B cell (primary cell): ENCODE results near the gene CLEC10A. TPM values are rescaled to one million over a fixed set of nuclear protein-coding genes. Genes with fewer than 3 reads are reported as not detected.

Source experiments
- ATAC-seq: fragments of 200-7000 bp; cut with Tn5 transposase; one replicate; pipeline ENCODE4 v1.10.0; 2021; ENCODE audit warnings: low read depth, mild to moderate bottlenecking, moderate number of reproducible peaks, moderate library complexity
- CTCF ChIA-PET: fragments of 350-600 bp; sonication (Branson Sonifier 250); formaldehyde crosslinking; loops from one replicate; lab custom pipeline; 2021; ENCODE audit warnings: antibody characterized with exemption, inconsistent platforms; lab: Charles Lee
- POLR2A ChIA-PET: fragments of 350-600 bp; sonication (Branson Sonifier 250); formaldehyde crosslinking; loops from one replicate; lab custom pipeline; 2021; ENCODE audit warnings: antibody characterized with exemption; lab: Charles Lee
- DNase-seq: peaks from one replicate; pipeline ENCODE4 v3.0.0; 2013
- H2AFZ ChIP-seq: 2 replicates; pipeline ENCODE4 v1.6.1; 2012; ENCODE audit warnings: mild to moderate bottlenecking, low read depth, low read length; ENCODE audit not compliant: insufficient read depth, poor library complexity, severe bottlenecking
- H3K27ac ChIP-seq, 2 donors: 1 replicate in 1 of 2; 2 replicates in 1 of 2; pipeline ENCODE4 v1.5.1; 2012 to 2013; ENCODE audit warnings: low read length in 2 of 2, mild to moderate bottlenecking in 2 of 2, moderate library complexity in 1 of 2
- H3K27me3 ChIP-seq, 4 experiments: fragments of 200-600 bp in 1 of 4; sonication (generic) in 1 of 4; replicated peaks in 1 of 4; 1 replicate in 2 of 4; 2 replicates in 2 of 4; pipeline versions ENCODE4 v1.6.1 to v1.7.0; 2013 to 2016; ENCODE audit warnings: low read length in 3 of 4, mild to moderate bottlenecking in 2 of 4, mixed read lengths in 1 of 4, moderate library complexity in 1 of 4; ENCODE audit not compliant: insufficient read depth in 4 of 4, control insufficient read depth in 3 of 4; ENCODE audit errors: control extremely low read depth in 1 of 4
- H3K36me3 ChIP-seq, 2 experiments: replicated peaks in 1 of 2; 1 replicate in 1 of 2; 2 replicates in 1 of 2; pipeline versions ENCODE4 v1.6.1 to v1.7.1; 2013; ENCODE audit warnings: low read length in 1 of 2; ENCODE audit not compliant: insufficient read depth in 2 of 2, control insufficient read depth in 1 of 2; ENCODE audit errors: control extremely low read depth in 1 of 2, extremely low read depth in 1 of 2
- H3K4me1 ChIP-seq, 2 donors: fragments of 200-600 bp in 1 of 2; sonication (generic) in 1 of 2; 1 replicate in 1 of 2; 2 replicates in 1 of 2; pipeline versions ENCODE4 v1.5.1 to v1.6.1; 2013 to 2017; ENCODE audit warnings: low read length in 2 of 2; ENCODE audit not compliant: control insufficient read depth in 2 of 2, insufficient read depth in 2 of 2
- H3K4me2 ChIP-seq: replicated peaks from 2 replicates; pipeline ENCODE3; 2012; ENCODE audit warnings: mild to moderate bottlenecking, low read depth, low read length; ENCODE audit not compliant: poor library complexity, severe bottlenecking
- H3K4me3 ChIP-seq, 5 experiments: fragments of 200-600 bp in 1 of 5; sonication (generic) in 1 of 5; 1 replicate in 3 of 5; 2 replicates in 2 of 5; pipeline versions ENCODE4 v1.5.1 to v1.7.0; 2011 to 2016; ENCODE audit warnings: low read length in 4 of 5, mild to moderate bottlenecking in 4 of 5, low read depth in 2 of 5, control low read depth in 1 of 5, moderate library complexity in 1 of 5; ENCODE audit not compliant: insufficient read depth in 1 of 5; ENCODE audit errors: control extremely low read depth in 1 of 5, extremely low read depth in 1 of 5
- H3K79me2 ChIP-seq: fragments of 200-600 bp; sonication (generic); one replicate; pipeline ENCODE4 v1.6.0; 2016; ENCODE audit warnings: low read length; ENCODE audit not compliant: control insufficient read depth, insufficient read depth
- H3K9ac ChIP-seq: fragments of 200-600 bp; sonication (generic); 2 replicates; pipeline ENCODE4 v1.6.1; 2017; ENCODE audit warnings: mild to moderate bottlenecking, low read length, moderate library complexity
- H3K9me3 ChIP-seq, 3 donors: one replicate each; pipeline versions ENCODE4 v1.6.1 to v1.7.1; 2013; ENCODE audit warnings: low read length in 2 of 3; ENCODE audit not compliant: control insufficient read depth in 2 of 3, insufficient read depth in 1 of 3; ENCODE audit errors: control extremely low read depth in 1 of 3
- H4K20me1 ChIP-seq: 2 replicates; pipeline ENCODE4 v1.6.0; 2012; ENCODE audit warnings: mild to moderate bottlenecking, low read length; ENCODE audit not compliant: insufficient read depth, control insufficient read depth, poor library complexity, severe bottlenecking
- H3K27ac Mint-ChIP-seq: one replicate; pipeline ENCODE4 v1.8.0; 2021; ENCODE audit warnings: mixed read lengths
- H3K27me3 Mint-ChIP-seq: one replicate; pipeline ENCODE4 v1.8.0; 2021; ENCODE audit warnings: mixed read lengths
- H3K4me1 Mint-ChIP-seq: one replicate; pipeline ENCODE4 v1.8.0; 2021; ENCODE audit warnings: mixed read lengths
- H3K4me3 Mint-ChIP-seq: one replicate; pipeline ENCODE4 v1.8.0; 2021; ENCODE audit warnings: mixed read lengths
- H3K9me3 Mint-ChIP-seq: one replicate; pipeline ENCODE4 v1.8.0; 2022; ENCODE audit warnings: mixed read lengths; ENCODE audit not compliant: insufficient read depth
- CTCF ChIP-seq: fragments of 200-600 bp; IDR thresholded peaks from one replicate; pipeline ENCODE4 v1.8.0; 2022; ENCODE audit warnings: antibody characterized with exemption, mild to moderate bottlenecking
- EZH2 ChIP-seq: IDR thresholded peaks from 2 replicates; pipeline ENCODE4 v1.6.1; 2012; ENCODE audit warnings: borderline replicate concordance, low read depth, mild to moderate bottlenecking, moderate library complexity, low read length; ENCODE audit not compliant: insufficient read depth, poor library complexity, severe bottlenecking
- WGBS: methylation state at CpG from one replicate; pipeline ENCODE4 v1.1.5; 2013; ENCODE audit warnings: missing lambda C conversion rate; ENCODE audit not compliant: insufficient coverage; 5-methylcytosine and 5-hydroxymethylcytosine counted together
- intact Hi-C: fragments of 100-400 bp; cut with micrococcal nuclease; formaldehyde crosslinking; loops from one replicate; pipeline ENCODE4 v1.10.0; 2022
- polyA plus RNA-seq: library from polyadenylated mRNA; depleted of rRNA; stranded (reverse); fragments of >200 nt; gene quantifications from 2 replicates; pipeline ENCODE4 v1.2.3, GENCODE V29; 2012
- total RNA-seq, 2 donors: library from RNA; stranded (reverse); fragments of 120-200 nt in 1 of 2; gene quantifications; 1 replicate in 1 of 2; 2 replicates in 1 of 2; pipeline versions ENCODE4 v1.2.3 to v1.2.4, GENCODE V29; 2013 to 2022

Gene CLEC10A
- total and polyA plus RNA-seq, 2 donors (not counting 1 experiment from before 2014, with no cell fraction given) = 0.15 TPM; not detected in 1

DNA sequence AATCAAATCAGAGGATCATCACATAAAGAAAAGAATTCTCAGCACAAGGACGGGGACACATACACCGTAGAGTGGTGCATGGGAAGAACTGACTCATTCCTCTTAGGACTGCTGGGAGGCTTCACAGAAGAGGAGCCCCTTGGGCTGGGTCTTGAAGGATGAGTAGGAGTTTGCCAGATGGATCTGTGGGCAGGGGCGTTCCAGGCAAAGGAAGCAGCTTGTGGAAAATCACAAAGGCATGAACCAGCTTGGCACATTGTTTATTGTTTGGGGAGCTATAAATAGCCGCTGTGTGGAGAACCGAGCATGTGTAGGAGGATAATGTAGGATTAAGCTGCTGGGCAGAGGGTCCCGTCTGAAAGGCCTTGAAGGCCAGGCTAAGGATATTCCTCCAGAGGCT is 31.1 kb downstream of the CLEC10A start:
- WGBS = 100% methylated on average over 1 of the region's 6 CpGs
- no peak overlapping the region for H3K27ac ChIP-seq
- H2AFZ ChIP-seq = no peak overlapping the region
- H3K4me1 Mint-ChIP-seq = peaks cover 20% of the 10 kb centered on the region
- H3K4me2 ChIP-seq = no peak overlapping the region
- POLR2A ChIA-PET = no interaction called here
- CTCF ChIA-PET = interaction anchor here (0.6 to 14.5 kb wide), 5 partner anchors 27 to 135 kb away, joined by 3 to 584 read pairs (median 20); partner anchors contain the start of gene BCL6B
- no peak overlapping the region for H3K4me3 ChIP-seq
- H3K27me3 ChIP-seq = no peaks in the 10 kb centered on the region
- no peaks in the 10 kb centered on the region for H3K9me3 Mint-ChIP-seq
- intact Hi-C loops = loop anchor here (5.0 to 10.0 kb wide), 2 partner anchors 536 to 638 kb away; partner anchors contain the start of genes MPDU1, TP53 and WRAP53
- ATAC-seq = no peak
- no peak overlapping the region for H3K9ac ChIP-seq
- no peak for TF ChIP-seq EZH2
- TF ChIP-seq CTCF = no peak
- H3K79me2 ChIP-seq = no peaks in the 10 kb centered on the region
- peaks cover 3% of the 10 kb centered on the region for H3K27me3 Mint-ChIP-seq
- H3K4me1 ChIP-seq = peaks cover 14 to 28% of the 10 kb centered on the region in 2 donors
- H3K36me3 ChIP-seq = no peaks in the 10 kb centered on the region
- DNase-seq = no peak
- peak overlapping the region; percentile 17 for H3K4me3 Mint-ChIP-seq
- no peaks in the 10 kb centered on the region for H3K9me3 ChIP-seq
- H4K20me1 ChIP-seq = no peaks in the 10 kb centered on the region
- peak overlapping the region; percentile 0 for H3K27ac Mint-ChIP-seq

DNA sequence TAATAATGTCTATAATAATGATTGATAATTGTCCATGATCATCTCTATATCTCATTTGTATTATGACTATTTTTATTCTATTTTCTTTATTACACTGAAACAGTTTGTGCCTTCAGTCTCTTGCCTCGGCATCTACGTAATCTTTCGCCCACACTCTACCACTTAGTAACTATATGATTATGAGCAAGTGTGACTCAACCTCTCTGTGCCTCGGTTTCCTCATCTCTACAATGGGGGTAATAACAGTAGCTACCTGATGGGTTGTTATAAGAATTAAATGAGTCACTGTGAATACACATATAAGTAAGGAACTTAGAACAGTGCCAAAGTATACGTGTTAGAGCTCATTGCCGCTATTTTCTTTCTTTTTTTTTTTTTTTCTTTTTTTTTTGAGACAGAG is 32.5 kb downstream of the CLEC10A start:
- Histone ChIP-seq H3K27ac (peak overlapping the region in 1 of 2 donors; percentile 61), H3K4me1 (peaks cover 28 to 42% of the 10 kb centered on the region in 2 donors), H3K79me2 (no peaks in the 10 kb centered on the region), H3K9ac (no peak overlapping the region), H3K4me2 (no peak overlapping the region), H3K4me3 (no peak overlapping the region), H3K9me3 (peaks cover 0 to 8% (median 0%) of the 10 kb centered on the region in 3 donors), H3K36me3 (no peaks in the 10 kb centered on the region), H2AFZ (no peak overlapping the region), H3K27me3 (peaks cover 0 to 4% (median 0%) of the 10 kb centered on the region in 4 experiments), H4K20me1 (no peaks in the 10 kb centered on the region)
- H3K4me3 Mint-ChIP-seq = peak overlapping the region; percentile 51
- no peaks in the 10 kb centered on the region for H3K9me3 Mint-ChIP-seq
- 100% methylated on average over 2 of the region's 6 CpGs for WGBS
- H3K27ac Mint-ChIP-seq = no peak overlapping the region
- no peak for ATAC-seq
- peaks cover 3% of the 10 kb centered on the region for H3K27me3 Mint-ChIP-seq
- no peak for DNase-seq
- H3K4me1 Mint-ChIP-seq = peaks cover 28% of the 10 kb centered on the region
- ChIA-PET CTCF (interaction anchor here (0.9 to 14.5 kb wide), 7 partner anchors 26 to 249 kb away, joined by 3 to 584 read pairs (median 3); partner anchors contain the start of gene BCL6B), POLR2A (interaction anchor here (0.9 to 1.0 kb wide), 2 partner anchors 12 to 282 kb away, joined by 3 read pairs; partner anchors contain the start of gene SLC16A13)
- intact Hi-C loops = loop anchor here (2.0 to 10.0 kb wide), 4 partner anchors 135 to 640 kb away; partner anchors contain the start of genes MPDU1, TP53 and WRAP53
- TF ChIP-seq CTCF = no peak
- TF ChIP-seq EZH2 = no peak
